ENCODE results near the gene CRELD2.

GRCh38 chr22:49907807-49908206 lies 10.6 kb upstream of the CRELD2 start:
- TF ChIP-seq SPI1 (IDR thresholded peaks at IDR 0.05; ENCODE audit: low read depth, low read length): no peak
- TF ChIP-seq POLR2AphosphoS5 (IDR thresholded peaks at IDR 0.05; ENCODE audit: low read depth, low read length): no peak
- no peak for TF ChIP-seq POLR2A (IDR thresholded peaks at IDR 0.05; ENCODE audit: low read depth, low read length)
- TF ChIP-seq PAX5 (IDR thresholded peaks at IDR 0.05; ENCODE audit: insufficient read depth, low read length, severe bottlenecking): no peak
- no peak for TF ChIP-seq TAF1 (IDR thresholded peaks at IDR 0.05; ENCODE audit: low read depth, low read length)
- TF ChIP-seq POU2F2 (IDR thresholded peaks at IDR 0.05; ENCODE audit: low read depth, low read length): no peak

All from GM12891 (cell line).